HEK293 (cell line): ENCODE measurements around the gene LILRB3.

Experiments used
- CTCF ChIA-PET: fragments of 350-600 bp; formaldehyde crosslinking; extraction: SDS; loops from one replicate; lab custom pipeline; 2021; ENCODE audit warnings: antibody characterized with exemption; lab: Yijun Ruan, JAX
- POLR2A ChIA-PET: fragments of 300-600 bp; formaldehyde crosslinking; extraction: SDS; loops from one replicate; lab custom pipeline; 2020; ENCODE audit warnings: antibody characterized with exemption, inconsistent platforms; lab: Yijun Ruan, JAX
- H3K27ac ChIP-seq: fragments of 200-500 bp; sonication (Bioruptor generic); 2 replicates; pipeline ENCODE4 v1.5.1; 2014; ENCODE audit warnings: low read depth, low read length, control low read depth, inconsistent platforms; ENCODE audit errors: extremely low read depth
- H3K36me3 ChIP-seq, 2 experiments: fragments of 200-500 bp in 1 of 2; sonication (Bioruptor generic) in 1 of 2; 1 replicate in 1 of 2; 2 replicates in 1 of 2; pipeline ENCODE4 v1.5.1; 2014 to 2017; ENCODE audit warnings: inconsistent platforms in 2 of 2, low read length in 2 of 2; ENCODE audit not compliant: control insufficient read depth in 2 of 2, insufficient read depth in 1 of 2
- H3K4me1 ChIP-seq: fragments of 200-500 bp; sonication (Bioruptor generic); 2 replicates; pipeline ENCODE4 v1.5.1; 2014; ENCODE audit warnings: mild to moderate bottlenecking, low read length, inconsistent platforms; ENCODE audit not compliant: control insufficient read depth, insufficient read depth
- H3K4me3 ChIP-seq: 2 replicates; pipeline ENCODE4 v1.5.1; 2011; ENCODE audit warnings: low read depth, mild to moderate bottlenecking, control low read depth, low read length, moderate library complexity
- H3K9me3 ChIP-seq: fragments of 200-500 bp; sonication (Bioruptor generic); 2 replicates; pipeline ENCODE4 v1.5.1; 2014; ENCODE audit warnings: low read depth, low read length, inconsistent platforms; ENCODE audit not compliant: control insufficient read depth, insufficient read depth
- GLI4 ChIP-seq: fragments of 450-650 bp; formaldehyde crosslinking; IDR thresholded peaks from 2 replicates; pipeline ENCODE4 v1.5.1; 2016; ENCODE audit warnings: missing biosample characterization, missing genetic modification characterization
- GLIS1 ChIP-seq: fragments of 450-650 bp; formaldehyde crosslinking; IDR thresholded peaks from 2 replicates; pipeline ENCODE4 v1.5.1; 2016; ENCODE audit warnings: missing biosample characterization, missing genetic modification characterization
- IKZF3 ChIP-seq: fragments of 450-650 bp; IDR thresholded peaks from 2 replicates; pipeline ENCODE4 v1.5.0; 2018; ENCODE audit warnings: missing biosample characterization, mild to moderate bottlenecking, missing genetic modification characterization, moderate library complexity
- KLF8 ChIP-seq: fragments of 450-650 bp; formaldehyde crosslinking; IDR thresholded peaks from 2 replicates; pipeline ENCODE4 v1.5.1; 2016; ENCODE audit warnings: missing biosample characterization, missing genetic modification characterization
- PATZ1 ChIP-seq: fragments of 450-650 bp; formaldehyde crosslinking; IDR thresholded peaks from 2 replicates; pipeline ENCODE4 v1.5.1; 2016; ENCODE audit warnings: missing biosample characterization, missing genetic modification characterization
- SCRT2 ChIP-seq: fragments of 450-650 bp; formaldehyde crosslinking; IDR thresholded peaks from 2 replicates; pipeline ENCODE4 v1.5.1; 2016; ENCODE audit warnings: missing biosample characterization, missing genetic modification characterization
- SP3 ChIP-seq: fragments of 450-650 bp; formaldehyde crosslinking; IDR thresholded peaks from 2 replicates; pipeline ENCODE4 v1.5.1; 2016; ENCODE audit warnings: missing biosample characterization, missing genetic modification characterization
- YY2 ChIP-seq: fragments of 450-650 bp; formaldehyde crosslinking; IDR thresholded peaks from 2 replicates; pipeline ENCODE4 v1.5.1; 2016; ENCODE audit warnings: missing biosample characterization, missing genetic modification characterization
- ZBTB20 ChIP-seq: fragments of 450-650 bp; formaldehyde crosslinking; IDR thresholded peaks from 2 replicates; pipeline ENCODE4 v1.5.1; 2016; ENCODE audit warnings: missing biosample characterization, missing genetic modification characterization
- ZBTB21 ChIP-seq: fragments of 450-650 bp; formaldehyde crosslinking; IDR thresholded peaks from 2 replicates; pipeline ENCODE4 v1.5.1; 2017; ENCODE audit warnings: missing biosample characterization, missing genetic modification characterization
- ZBTB48 ChIP-seq: fragments of 450-650 bp; formaldehyde crosslinking; IDR thresholded peaks from 2 replicates; pipeline ENCODE4 v1.5.1; 2016; ENCODE audit warnings: missing biosample characterization, missing genetic modification characterization
- ZFHX2 ChIP-seq: fragments of 450-650 bp; formaldehyde crosslinking; conservative IDR thresholded peaks from 2 replicates; pipeline ENCODE4 v1.5.1; 2016; ENCODE audit warnings: missing biosample characterization, missing genetic modification characterization
- ZFP69B ChIP-seq: fragments of 450-650 bp; formaldehyde crosslinking; IDR thresholded peaks from 2 replicates; pipeline ENCODE4 v1.5.1; 2016; ENCODE audit warnings: missing biosample characterization, missing genetic modification characterization
- ZIC2 ChIP-seq: fragments of 450-650 bp; formaldehyde crosslinking; IDR thresholded peaks from 2 replicates; pipeline ENCODE4 v1.5.1; 2016; ENCODE audit warnings: missing biosample characterization, missing genetic modification characterization
- ZNF132 ChIP-seq: fragments of 450-650 bp; formaldehyde crosslinking; IDR thresholded peaks from 2 replicates; pipeline ENCODE4 v1.5.1; 2017; ENCODE audit warnings: missing biosample characterization, missing genetic modification characterization, borderline replicate concordance
- ZNF155 ChIP-seq: fragments of 450-650 bp; formaldehyde crosslinking; IDR thresholded peaks from 2 replicates; pipeline ENCODE4 v1.5.1; 2016; ENCODE audit warnings: missing biosample characterization, missing genetic modification characterization
- ZNF223 ChIP-seq: fragments of 450-650 bp; formaldehyde crosslinking; IDR thresholded peaks from 2 replicates; pipeline ENCODE4 v1.5.1; 2016; ENCODE audit warnings: missing biosample characterization, missing genetic modification characterization
- ZNF366 ChIP-seq: fragments of 450-650 bp; formaldehyde crosslinking; conservative IDR thresholded peaks from 2 replicates; pipeline ENCODE4 v1.5.1; 2016; ENCODE audit warnings: missing biosample characterization, missing genetic modification characterization
- ZNF391 ChIP-seq: fragments of 450-650 bp; formaldehyde crosslinking; IDR thresholded peaks from 2 replicates; pipeline ENCODE4 v1.5.1; 2016; ENCODE audit warnings: low read depth, missing biosample characterization, missing genetic modification characterization, borderline replicate concordance
- ZNF561 ChIP-seq: fragments of 450-650 bp; IDR thresholded peaks from 2 replicates; pipeline ENCODE4 v1.5.1; 2018; ENCODE audit warnings: missing biosample characterization, missing genetic modification characterization, borderline replicate concordance
- ZNF624 ChIP-seq: fragments of 450-650 bp; formaldehyde crosslinking; IDR thresholded peaks from 2 replicates; pipeline ENCODE4 v1.5.1; 2017; ENCODE audit warnings: missing biosample characterization, missing genetic modification characterization
- ZNF645 ChIP-seq: fragments of 450-650 bp; formaldehyde crosslinking; IDR thresholded peaks from 2 replicates; pipeline ENCODE4; 2016; ENCODE audit warnings: missing biosample characterization, missing genetic modification characterization
- ZNF76 ChIP-seq: fragments of 450-650 bp; formaldehyde crosslinking; IDR thresholded peaks from 2 replicates; pipeline ENCODE4; 2016; ENCODE audit warnings: low read depth, missing biosample characterization, missing genetic modification characterization, borderline replicate concordance
- ZNF768 ChIP-seq: fragments of 450-650 bp; formaldehyde crosslinking; IDR thresholded peaks from 2 replicates; pipeline ENCODE4 v1.5.1; 2018; ENCODE audit warnings: missing biosample characterization, mild to moderate bottlenecking, missing genetic modification characterization
- ZNF837 ChIP-seq: fragments of 450-650 bp; formaldehyde crosslinking; IDR thresholded peaks from 2 replicates; pipeline ENCODE4 v1.5.1; 2016; ENCODE audit warnings: missing biosample characterization, missing genetic modification characterization
- ZSCAN30 ChIP-seq: fragments of 450-650 bp; IDR thresholded peaks from 2 replicates; pipeline ENCODE4 v1.5.1; 2018; ENCODE audit warnings: missing biosample characterization, mild to moderate bottlenecking, missing genetic modification characterization, moderate library complexity
- ZXDB ChIP-seq: fragments of 450-650 bp; formaldehyde crosslinking; IDR thresholded peaks from 2 replicates; pipeline ENCODE4 v1.5.1; 2016; ENCODE audit warnings: missing biosample characterization, missing genetic modification characterization
- TF ChIP-seq, protein P1 (sequence below): fragments of 450-650 bp; IDR thresholded peaks from 2 replicates; pipeline ENCODE4 v1.5.1; 2018; ENCODE audit warnings: missing biosample characterization, missing genetic modification characterization
- TF ChIP-seq, protein P2 (sequence below): fragments of 450-650 bp; formaldehyde crosslinking; IDR thresholded peaks from 2 replicates; pipeline ENCODE4 v1.5.1; 2016; ENCODE audit warnings: missing biosample characterization, missing genetic modification characterization

Gene LILRB3

GRCh38 chr19:54190503-54191010 is 32.2 kb downstream of the LILRB3 start (continued):
- peak; percentile 21; the same call in 1 of the 2 replicates for TF ChIP-seq GLIS1 (tag by site-specific recombination)
- TF ChIP-seq, protein P1, sequence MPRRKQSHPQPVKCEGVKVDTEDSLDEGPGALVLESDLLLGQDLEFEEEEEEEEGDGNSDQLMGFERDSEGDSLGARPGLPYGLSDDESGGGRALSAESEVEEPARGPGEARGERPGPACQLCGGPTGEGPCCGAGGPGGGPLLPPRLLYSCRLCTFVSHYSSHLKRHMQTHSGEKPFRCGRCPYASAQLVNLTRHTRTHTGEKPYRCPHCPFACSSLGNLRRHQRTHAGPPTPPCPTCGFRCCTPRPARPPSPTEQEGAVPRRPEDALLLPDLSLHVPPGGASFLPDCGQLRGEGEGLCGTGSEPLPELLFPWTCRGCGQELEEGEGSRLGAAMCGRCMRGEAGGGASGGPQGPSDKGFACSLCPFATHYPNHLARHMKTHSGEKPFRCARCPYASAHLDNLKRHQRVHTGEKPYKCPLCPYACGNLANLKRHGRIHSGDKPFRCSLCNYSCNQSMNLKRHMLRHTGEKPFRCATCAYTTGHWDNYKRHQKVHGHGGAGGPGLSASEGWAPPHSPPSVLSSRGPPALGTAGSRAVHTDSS = no peak
- no peak for TF ChIP-seq ZNF391 (tag by site-specific recombination)
- TF ChIP-seq ZNF768 (tag by site-specific recombination) = no peak
- no peak; the same call in none of the 2 replicates for TF ChIP-seq KLF8
- no peak for TF ChIP-seq ZNF223 (tag by site-specific recombination)

DNA sequence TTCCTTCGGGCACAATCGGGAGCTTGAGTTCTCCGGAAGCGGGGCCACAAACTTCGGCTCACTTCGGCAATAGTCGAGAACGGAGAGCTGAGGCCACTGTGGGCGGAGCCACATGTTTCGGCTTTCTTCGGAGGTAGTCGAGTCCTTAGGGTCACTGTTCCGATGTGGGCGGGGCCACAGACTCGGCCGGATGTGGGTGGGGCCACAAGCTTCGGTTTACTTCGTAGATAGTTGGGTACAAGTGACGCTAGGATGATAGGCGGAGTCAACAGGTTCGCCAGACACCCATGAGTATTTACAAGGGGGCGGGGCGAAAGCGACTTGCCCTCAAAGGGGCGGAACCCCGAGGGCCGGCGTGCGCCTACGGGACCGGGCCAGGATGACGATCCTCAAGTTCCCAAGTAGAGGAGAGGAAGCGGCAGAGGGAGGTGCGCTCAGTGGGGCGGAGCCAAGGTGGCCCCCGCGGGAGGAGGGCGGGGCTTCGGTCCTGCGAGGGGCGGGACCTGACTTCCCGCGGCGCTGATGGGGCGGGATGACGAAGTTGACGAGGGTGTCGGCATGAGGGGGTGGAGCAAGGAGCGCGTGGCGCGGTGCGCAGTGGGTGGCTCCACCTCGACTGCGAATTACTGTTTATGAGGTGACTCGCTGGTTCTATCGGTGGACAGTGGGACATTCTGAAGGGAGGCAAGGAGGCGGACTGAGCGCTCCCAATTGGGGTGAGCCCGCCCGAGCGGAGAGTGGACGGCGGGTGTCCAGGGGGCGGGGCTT is 32.9 kb downstream of the LILRB3 start:
- H3K4me1 ChIP-seq = peaks cover 14% of the 10 kb centered on the region
- POLR2A ChIA-PET = interaction anchor here (0.5 to 6.4 kb wide), 24 partner anchors 10 to 384 kb away, joined by 3 to 241 read pairs (median 4); partner anchors contain the start of genes CNOT3, LENG1, LENG8 and LENG9
- H3K4me3 ChIP-seq = peak overlapping the region; percentile 87
- CTCF ChIA-PET = interaction anchor here (0.7 to 3.2 kb wide), 12 partner anchors 8 to 201 kb away, joined by 3 to 28 read pairs (median 5); no protein-coding TSS in a partner anchor
- peaks cover 25 to 43% of the 10 kb centered on the region in 2 experiments for H3K36me3 ChIP-seq
- peak overlapping the region; percentile 95 for H3K27ac ChIP-seq
- no peaks in the 10 kb centered on the region for H3K9me3 ChIP-seq
- peak; percentile 74 for TF ChIP-seq GLIS1 (tag by site-specific recombination)
- TF ChIP-seq IKZF3 (tag by site-specific recombination) = peak; percentile 51; the same call in 1 of the 2 replicates
- TF ChIP-seq, protein P2, sequence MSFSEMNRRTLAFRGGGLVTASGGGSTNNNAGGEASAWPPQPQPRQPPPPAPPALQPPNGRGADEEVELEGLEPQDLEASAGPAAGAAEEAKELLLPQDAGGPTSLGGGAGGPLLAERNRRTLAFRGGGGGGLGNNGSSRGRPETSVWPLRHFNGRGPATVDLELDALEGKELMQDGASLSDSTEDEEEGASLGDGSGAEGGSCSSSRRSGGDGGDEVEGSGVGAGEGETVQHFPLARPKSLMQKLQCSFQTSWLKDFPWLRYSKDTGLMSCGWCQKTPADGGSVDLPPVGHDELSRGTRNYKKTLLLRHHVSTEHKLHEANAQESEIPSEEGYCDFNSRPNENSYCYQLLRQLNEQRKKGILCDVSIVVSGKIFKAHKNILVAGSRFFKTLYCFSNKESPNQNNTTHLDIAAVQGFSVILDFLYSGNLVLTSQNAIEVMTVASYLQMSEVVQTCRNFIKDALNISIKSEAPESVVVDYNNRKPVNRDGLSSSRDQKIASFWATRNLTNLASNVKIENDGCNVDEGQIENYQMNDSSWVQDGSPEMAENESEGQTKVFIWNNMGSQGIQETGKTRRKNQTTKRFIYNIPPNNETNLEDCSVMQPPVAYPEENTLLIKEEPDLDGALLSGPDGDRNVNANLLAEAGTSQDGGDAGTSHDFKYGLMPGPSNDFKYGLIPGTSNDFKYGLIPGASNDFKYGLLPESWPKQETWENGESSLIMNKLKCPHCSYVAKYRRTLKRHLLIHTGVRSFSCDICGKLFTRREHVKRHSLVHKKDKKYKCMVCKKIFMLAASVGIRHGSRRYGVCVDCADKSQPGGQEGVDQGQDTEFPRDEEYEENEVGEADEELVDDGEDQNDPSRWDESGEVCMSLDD (tag by site-specific recombination) = peak; percentile 100
- peak; percentile 99 for TF ChIP-seq SCRT2 (tag by site-specific recombination)
- TF ChIP-seq ZSCAN30 (tag by site-specific recombination) = no peak
- peak; percentile 49; the same call in 1 of the 2 replicates for TF ChIP-seq ZBTB20
- peak; percentile 92 for TF ChIP-seq ZXDB (tag by site-specific recombination)
- TF ChIP-seq GLI4 (tag by site-specific recombination) = peak; percentile 53; the same call in 1 of the 2 replicates
- TF ChIP-seq ZNF132 (tag by site-specific recombination) = no peak
- peak; percentile 89 for TF ChIP-seq ZNF76 (tag by site-specific recombination)
- no peak for TF ChIP-seq ZNF366 (tag by site-specific recombination)
- TF ChIP-seq ZBTB21 = peak; percentile 90
- TF ChIP-seq ZFHX2 (tag by site-specific recombination) = peak; percentile 87
- TF ChIP-seq ZNF645 (tag by site-specific recombination) = no peak
- TF ChIP-seq PATZ1 (tag by site-specific recombination) = peak; percentile 97
- TF ChIP-seq ZIC2 (tag by site-specific recombination) = peak; percentile 90
- peak; percentile 78; the same call in 1 of the 2 replicates for TF ChIP-seq ZNF561 (tag by site-specific recombination)
- no peak for TF ChIP-seq ZNF624 (tag by site-specific recombination)
- TF ChIP-seq ZBTB48 (tag by site-specific recombination) = no peak; the same call in 1 of the 2 replicates
- peak; percentile 71 for TF ChIP-seq ZFP69B (tag by site-specific recombination)
- TF ChIP-seq ZNF837 = no peak
- peak; percentile 98 for TF ChIP-seq SP3 (tag by site-specific recombination)
- TF ChIP-seq ZNF391 (tag by site-specific recombination) = peak; percentile 74; the same call in 1 of the 2 replicates
- 0 out of 2 replicates have a peak, but pooled peaks have one; percentile 22 for TF ChIP-seq ZNF155 (tag by site-specific recombination)
- TF ChIP-seq YY2 (tag by site-specific recombination) = peak; percentile 67; the same call in 1 of the 2 replicates
